Activated CD8-positive, alpha-beta T cell treated with anti-CD3 and anti-CD28 coated beads for 36 hours (primary cell): ENCODE data around the gene ZDHHC17. TPM values are rescaled to one million over a fixed set of nuclear protein-coding genes. Genes with fewer than 3 reads are reported as not detected.
A peak's percentile ranks its signal among the peaks of the same experiment; 100 is the strongest.

Experiments
- ATAC-seq: fragments of 200-7000 bp; cut with Tn5 transposase; one replicate; pipeline ENCODE4 v1.10.0; 2021; ENCODE audit warnings: mild to moderate bottlenecking, moderate library complexity
- CTCF ChIA-PET: fragments of 350-600 bp; sonication (Branson Sonifier 250); formaldehyde crosslinking; loops from one replicate; lab custom pipeline; 2021; ENCODE audit warnings: antibody characterized with exemption; lab: Charles Lee
- POLR2A ChIA-PET: fragments of 350-600 bp; sonication (Branson Sonifier 250); formaldehyde crosslinking; loops from one replicate; lab custom pipeline; 2021; ENCODE audit warnings: antibody characterized with exemption; lab: Charles Lee
- DNase-seq: peaks from one replicate; pipeline ENCODE4 v3.0.0-alpha.2; 2020
- H3K27ac Mint-ChIP-seq: one replicate; pipeline ENCODE4 v1.8.0; 2021; ENCODE audit warnings: mild to moderate bottlenecking, mixed read lengths
- H3K27me3 Mint-ChIP-seq: one replicate; pipeline ENCODE4 v1.8.0; 2021; ENCODE audit warnings: mixed read lengths
- H3K36me3 Mint-ChIP-seq: one replicate; pipeline ENCODE4 v1.8.0; 2021; ENCODE audit warnings: low read depth, mixed read lengths
- H3K4me1 Mint-ChIP-seq: one replicate; pipeline ENCODE4 v1.8.0; 2021; ENCODE audit warnings: low read depth, mixed read lengths
- H3K4me3 Mint-ChIP-seq: one replicate; pipeline ENCODE4 v1.8.0; 2021; ENCODE audit warnings: mild to moderate bottlenecking, moderate library complexity, mixed read lengths
- H3K9me3 Mint-ChIP-seq: one replicate; pipeline ENCODE4 v1.8.0; 2021; ENCODE audit warnings: mixed read lengths
- intact Hi-C: fragments of 100-400 bp; cut with micrococcal nuclease; formaldehyde crosslinking; loops from one replicate; pipeline ENCODE4 v1.10.0; 2022
- total RNA-seq, 2 experiments: library from RNA; stranded (reverse); gene quantifications; one replicate each; pipeline ENCODE4 v1.2.3, GENCODE V29; 2021
- TF ChIP-seq, protein P1 (sequence below): fragments of 200-600 bp; IDR thresholded peaks from one replicate; pipeline ENCODE4 v1.8.0; 2022; ENCODE audit warnings: antibody characterized with exemption, mild to moderate bottlenecking

The ZDHHC17 gene
- total RNA-seq, 2 experiments from 2014 or later, result 20.8 to 22.4 TPM

DNA sequence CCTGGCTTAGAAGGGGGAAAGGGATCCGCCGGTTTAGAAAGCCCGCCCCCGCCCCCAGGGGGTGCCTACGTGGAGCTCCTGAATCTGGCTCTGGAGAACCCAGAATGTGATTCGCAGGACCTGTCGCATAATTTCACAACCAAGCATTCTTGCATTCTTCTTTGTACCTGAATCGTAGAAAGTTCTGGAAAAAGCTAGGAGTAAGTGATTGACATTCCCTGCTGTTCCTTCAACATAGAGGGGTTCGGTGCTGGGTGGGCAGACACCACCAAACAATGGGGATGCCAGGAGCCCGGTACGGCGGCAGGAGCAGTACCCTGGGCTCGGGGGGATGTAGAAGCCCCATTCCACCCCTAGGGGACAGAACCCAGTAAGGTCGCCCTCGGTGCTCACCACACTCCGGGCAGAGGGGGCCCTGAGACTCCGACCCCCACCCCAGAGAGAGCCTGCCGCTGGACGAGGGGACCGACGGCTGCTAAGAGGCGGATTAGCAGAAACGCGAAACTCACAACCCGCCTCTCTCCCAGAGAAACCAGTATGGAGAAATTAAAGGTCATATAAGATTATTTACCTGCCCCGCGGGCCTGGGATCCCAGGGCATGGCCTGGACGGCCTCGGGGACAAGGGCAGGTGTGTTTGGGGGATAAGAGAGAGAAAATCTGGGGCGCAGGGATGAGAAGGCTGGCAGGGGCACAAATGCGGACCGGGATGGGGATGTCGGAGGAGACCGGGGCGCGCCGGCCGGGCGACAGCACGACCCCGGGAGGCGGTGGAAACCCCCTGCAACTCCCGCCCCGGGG lies 114.4 kb downstream of the ZDHHC17 start:
- H3K9me3 Mint-ChIP-seq, result no peaks in the 10 kb centered on the region
- TF ChIP-seq, protein P1, sequence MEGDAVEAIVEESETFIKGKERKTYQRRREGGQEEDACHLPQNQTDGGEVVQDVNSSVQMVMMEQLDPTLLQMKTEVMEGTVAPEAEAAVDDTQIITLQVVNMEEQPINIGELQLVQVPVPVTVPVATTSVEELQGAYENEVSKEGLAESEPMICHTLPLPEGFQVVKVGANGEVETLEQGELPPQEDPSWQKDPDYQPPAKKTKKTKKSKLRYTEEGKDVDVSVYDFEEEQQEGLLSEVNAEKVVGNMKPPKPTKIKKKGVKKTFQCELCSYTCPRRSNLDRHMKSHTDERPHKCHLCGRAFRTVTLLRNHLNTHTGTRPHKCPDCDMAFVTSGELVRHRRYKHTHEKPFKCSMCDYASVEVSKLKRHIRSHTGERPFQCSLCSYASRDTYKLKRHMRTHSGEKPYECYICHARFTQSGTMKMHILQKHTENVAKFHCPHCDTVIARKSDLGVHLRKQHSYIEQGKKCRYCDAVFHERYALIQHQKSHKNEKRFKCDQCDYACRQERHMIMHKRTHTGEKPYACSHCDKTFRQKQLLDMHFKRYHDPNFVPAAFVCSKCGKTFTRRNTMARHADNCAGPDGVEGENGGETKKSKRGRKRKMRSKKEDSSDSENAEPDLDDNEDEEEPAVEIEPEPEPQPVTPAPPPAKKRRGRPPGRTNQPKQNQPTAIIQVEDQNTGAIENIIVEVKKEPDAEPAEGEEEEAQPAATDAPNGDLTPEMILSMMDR, result no peak
- peak; percentile 55 for ATAC-seq
- no peak overlapping the region for H3K27ac Mint-ChIP-seq
- POLR2A ChIA-PET, result interaction anchor here (0.6 kb wide), 1 partner anchor 81 kb away, joined by 3 read pairs; no protein-coding TSS in a partner anchor
- peak overlapping the region; percentile 79 for H3K4me3 Mint-ChIP-seq
- CTCF ChIA-PET, result interaction anchor here (0.5 to 2.2 kb wide), 2 partner anchors 133 to 727 kb away, joined by 3 to 5 read pairs; no protein-coding TSS in a partner anchor
- intact Hi-C loops, result no loop called here
- no peaks in the 10 kb centered on the region for H3K36me3 Mint-ChIP-seq
- H3K27me3 Mint-ChIP-seq, result peaks cover 55% of the 10 kb centered on the region
- H3K4me1 Mint-ChIP-seq, result peaks cover 10% of the 10 kb centered on the region
- peak; percentile 31 for DNase-seq

- DNase-seq, result peak; percentile 80
- ChIA-PET POLR2A (interaction anchor here (0.6 to 1.8 kb wide), 2 partner anchors 12 to 80 kb away, joined by 3 to 7 read pairs; no protein-coding TSS in a partner anchor), CTCF (interaction anchor here (2.2 kb wide), 1 partner anchor 132 kb away, joined by 5 read pairs; no protein-coding TSS in a partner anchor)
- intact Hi-C loops, result no loop called here
- no peak within 1 kb of the TSS for H3K27ac Mint-ChIP-seq
- TF ChIP-seq, protein P1, result no peak
- peak within 1 kb of the TSS; percentile 79 for H3K4me3 Mint-ChIP-seq
- no peaks in the 10 kb centered on the region for H3K36me3 Mint-ChIP-seq
- H3K9me3 Mint-ChIP-seq, result no peaks in the 10 kb centered on the region
- H3K27me3 Mint-ChIP-seq, result peaks cover 60% of the 10 kb centered on the region
- peak; percentile 94 for ATAC-seq
- H3K4me1 Mint-ChIP-seq, result peaks cover 10% of the 10 kb centered on the region
Measured at GRCh38 chr12:76878899-76879709, 115.2 kb downstream of the ZDHHC17 start, which contains the start of gene CSRP2. CSRP2 (minus strand) TSS chr12:76879019; CDS start chr12:76866260, 12,759 bp downstream.

GRCh38 chr12:76879710-76880518 lies 116.0 kb downstream of the ZDHHC17 start:
- peaks cover 10% of the 10 kb centered on the region for H3K4me1 Mint-ChIP-seq
- no peaks in the 10 kb centered on the region for H3K36me3 Mint-ChIP-seq
- H3K27me3 Mint-ChIP-seq, result peaks cover 59% of the 10 kb centered on the region
- no peaks in the 10 kb centered on the region for H3K9me3 Mint-ChIP-seq
- H3K4me3 Mint-ChIP-seq, result peak overlapping the region; percentile 76
- no peak overlapping the region for H3K27ac Mint-ChIP-seq
- TF ChIP-seq, protein P1, result no peak
- intact Hi-C loops, result no loop called here
- DNase-seq, result no peak
- ATAC-seq, result no peak
- POLR2A ChIA-PET, result interaction anchor here (1.8 kb wide), 1 partner anchor 11 kb away, joined by 7 read pairs; no protein-coding TSS in a partner anchor
- CTCF ChIA-PET, result interaction anchor here (0.9 to 2.2 kb wide), 2 partner anchors 36 to 131 kb away, joined by 3 to 5 read pairs; no protein-coding TSS in a partner anchor

- Mint-ChIP-seq H3K36me3 (no peaks in the 10 kb centered on the region), H3K27ac (no peak overlapping the region), H3K27me3 (peaks cover 56% of the 10 kb centered on the region), H3K9me3 (no peaks in the 10 kb centered on the region), H3K4me3 (no peak overlapping the region), H3K4me1 (peaks cover 10% of the 10 kb centered on the region)
- no peak for ATAC-seq
- ChIA-PET CTCF (interaction anchor here (0.9 kb wide), 1 partner anchor 37 kb away, joined by 3 read pairs; no protein-coding TSS in a partner anchor), POLR2A (interaction anchor here (1.8 kb wide), 1 partner anchor 10 kb away, joined by 7 read pairs; no protein-coding TSS in a partner anchor)
- DNase-seq, result no peak
- intact Hi-C loops, result no loop called here
- TF ChIP-seq, protein P1, result no peak
Measured at GRCh38 chr12:76880519-76881023, 116.7 kb downstream of the ZDHHC17 start.
